ENCODE data around the gene COL6A1.
A peak's percentile ranks its signal among the peaks of the same experiment; 100 is the strongest.
"Not testable (repeated sequence)": the region's sequence is repeated elsewhere in the genome, so short reads cannot be mapped to it uniquely, and the experiment has no call there.

The COL6A1 gene

GRCh38 chr21:45973475-45974072 is 8.0 kb upstream of the COL6A1 start:
- peak overlapping the region; percentile 50 for H3K4me3 ChIP-seq (ENCODE audit: low read depth, low read length)
- peak; percentile 18 for DNase-seq (ENCODE audit: low read depth)
- TF ChIP-seq CTCF (IDR thresholded peaks at IDR 0.05; ENCODE audit: low read depth, low read length, missing control alignments), result peak; percentile 62

- peak overlapping the region; percentile 50 for H3K4me3 ChIP-seq (ENCODE audit: low read depth, low read length)
- no peak for TF ChIP-seq CTCF (IDR thresholded peaks at IDR 0.05; ENCODE audit: low read depth, low read length, missing control alignments)
- DNase-seq (ENCODE audit: low read depth), result no peak
These were observed 7.2 kb upstream of the COL6A1 start for GRCh38 chr21:45974073-45975019.

GRCh38 chr21:45975020-45975666 is 6.4 kb upstream of the COL6A1 start:
- DNase-seq (ENCODE audit: low read depth), result no peak
- TF ChIP-seq CTCF (IDR thresholded peaks at IDR 0.05; ENCODE audit: low read depth, low read length, missing control alignments), result no peak
- H3K4me3 ChIP-seq (ENCODE audit: low read depth, low read length), result no peak overlapping the region

- not testable (repeated sequence) for DNase-seq (ENCODE audit: low read depth); H3K4me3 ChIP-seq (ENCODE audit: low read depth, low read length)
These were observed 5.7 kb upstream of the COL6A1 start for GRCh38 chr21:45975667-45976409.

- H3K4me3 ChIP-seq (ENCODE audit: low read depth, low read length), result no peak overlapping the region
- no peak for TF ChIP-seq CTCF (IDR thresholded peaks at IDR 0.05; ENCODE audit: low read depth, low read length, missing control alignments)
- no peak for DNase-seq (ENCODE audit: low read depth)
These were observed 4.8 kb upstream of the COL6A1 start for GRCh38 chr21:45976701-45977311.

- no peak for DNase-seq (ENCODE audit: low read depth)
- no peak for TF ChIP-seq CTCF (IDR thresholded peaks at IDR 0.05; ENCODE audit: low read depth, low read length, missing control alignments)
- H3K4me3 ChIP-seq (ENCODE audit: low read depth, low read length), result no peak overlapping the region
These were observed 4.2 kb upstream of the COL6A1 start for GRCh38 chr21:45977396-45977795.
